Activated CD4-positive, CD25-positive, alpha-beta regulatory T cell treated with anti-CD3 and anti-CD28 coated beads, Interleukin-2, amount 50 U/mL, for 16 hours (primary cell): ENCODE measurements around the gene SYPL1.

Experiments
- DNase-seq: peaks from one replicate; pipeline ENCODE4 v3.0.0-alpha.2; 2020; ENCODE audit warnings: low read depth, low spot score

Gene SYPL1

GRCh38 chr7:106052681-106053080 is 59.4 kb downstream of the SYPL1 start:
- DNase-seq: no peak

GRCh38 chr7:106050746-106051117 is 61.4 kb downstream of the SYPL1 start:
- DNase-seq: no peak

GRCh38 chr7:106050002-106050745 is 61.9 kb downstream of the SYPL1 start:
- no peak for DNase-seq

DNA sequence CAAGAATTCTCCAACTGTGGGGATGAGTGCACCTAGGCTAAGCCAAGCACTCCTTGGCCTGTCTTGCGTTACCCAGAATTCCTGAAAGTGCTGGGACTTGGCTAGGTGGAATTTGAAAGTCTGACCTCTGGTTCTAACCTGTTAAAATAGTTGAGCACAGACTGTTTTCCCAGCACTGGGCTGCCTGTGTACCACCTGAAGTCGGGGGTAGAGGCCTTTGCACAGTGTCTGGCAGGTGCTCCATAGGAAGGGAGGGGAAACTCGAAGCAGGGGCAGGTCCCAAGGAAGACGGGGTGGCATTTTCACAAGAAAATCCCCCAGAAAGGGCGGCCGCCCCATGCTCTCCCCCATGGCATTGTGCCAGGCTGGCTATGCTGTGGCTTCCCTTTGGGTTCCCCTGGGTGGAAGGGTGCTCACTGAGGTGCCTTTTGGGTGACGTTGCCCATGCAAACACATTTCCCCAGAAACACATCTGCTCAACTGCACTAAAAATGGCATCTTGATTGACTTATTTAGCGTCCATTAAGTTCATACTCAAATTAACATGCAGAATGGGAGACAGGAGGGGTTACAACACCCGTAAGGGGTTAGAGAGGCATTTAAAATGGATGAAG is 62.9 kb downstream of the SYPL1 start:
- DNase-seq: no peak

GRCh38 chr7:106048706-106049020 is 63.4 kb downstream of the SYPL1 start:
- DNase-seq: no peak

- no peak for DNase-seq
These were observed 64.0 kb downstream of the SYPL1 start for GRCh38 chr7:106047818-106048705.

DNA sequence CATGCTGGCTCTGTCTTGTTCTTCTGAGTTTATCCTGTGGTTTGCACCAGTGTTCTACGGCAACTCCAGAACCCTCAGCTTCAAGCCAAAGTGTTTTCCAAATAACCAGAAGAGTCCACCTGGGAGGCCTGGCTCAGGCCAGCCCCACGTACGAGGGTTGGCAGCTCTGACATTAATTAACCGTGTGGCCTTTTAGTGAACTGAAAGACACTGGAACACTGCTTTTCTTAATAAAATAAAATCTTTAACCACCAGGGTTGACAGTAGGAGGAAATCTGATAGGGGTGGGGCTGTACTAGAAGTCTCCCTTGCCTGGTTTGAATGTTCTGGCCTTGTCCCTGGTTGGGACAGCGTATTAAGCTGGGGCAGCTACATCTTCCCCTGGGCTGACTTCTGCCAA is 64.9 kb downstream of the SYPL1 start:
- no peak for DNase-seq

GRCh38 chr7:106045586-106045985 is 66.5 kb downstream of the SYPL1 start:
- no peak for DNase-seq

DNA sequence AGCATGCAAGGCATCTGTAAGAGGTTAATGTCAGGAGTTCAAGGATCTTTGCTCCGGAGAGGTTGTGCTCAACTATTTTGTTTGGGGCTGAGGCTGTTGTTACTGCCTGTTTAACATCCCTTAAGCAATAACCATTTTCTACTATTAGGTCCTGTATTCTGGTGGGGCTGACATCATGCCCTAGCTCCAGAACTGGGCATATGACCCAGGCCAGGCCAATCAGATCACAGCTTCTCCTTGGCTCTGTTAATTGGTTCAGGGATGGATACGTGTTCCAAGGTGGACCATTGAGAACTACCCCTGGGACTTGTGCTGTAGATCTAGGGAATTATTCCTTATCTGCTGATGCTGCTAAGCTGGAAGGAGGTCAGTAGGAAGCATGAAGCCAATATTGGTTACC is 67.0 kb downstream of the SYPL1 start:
- no peak for DNase-seq

DNA sequence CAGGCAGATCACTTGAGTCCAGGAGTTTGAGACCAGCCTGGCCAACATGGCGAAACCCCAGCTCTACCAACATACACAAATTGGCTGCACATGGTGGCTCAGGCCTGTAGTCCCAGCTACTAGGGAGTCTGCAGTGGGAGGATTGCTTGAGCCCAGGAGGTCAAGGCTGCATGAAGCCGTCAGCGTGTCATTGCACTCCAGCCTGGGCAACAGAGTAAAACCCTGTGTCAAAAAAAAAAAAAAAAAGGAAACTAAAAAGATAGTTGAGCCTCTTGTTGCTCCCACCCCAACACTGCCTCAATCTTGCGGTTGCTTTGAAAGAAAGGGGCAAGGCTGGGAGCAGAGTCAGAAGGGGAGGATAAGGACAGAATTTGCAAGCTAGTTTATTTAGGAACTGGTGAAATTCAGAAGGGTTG is 69.9 kb downstream of the SYPL1 start:
- no peak for DNase-seq

DNA sequence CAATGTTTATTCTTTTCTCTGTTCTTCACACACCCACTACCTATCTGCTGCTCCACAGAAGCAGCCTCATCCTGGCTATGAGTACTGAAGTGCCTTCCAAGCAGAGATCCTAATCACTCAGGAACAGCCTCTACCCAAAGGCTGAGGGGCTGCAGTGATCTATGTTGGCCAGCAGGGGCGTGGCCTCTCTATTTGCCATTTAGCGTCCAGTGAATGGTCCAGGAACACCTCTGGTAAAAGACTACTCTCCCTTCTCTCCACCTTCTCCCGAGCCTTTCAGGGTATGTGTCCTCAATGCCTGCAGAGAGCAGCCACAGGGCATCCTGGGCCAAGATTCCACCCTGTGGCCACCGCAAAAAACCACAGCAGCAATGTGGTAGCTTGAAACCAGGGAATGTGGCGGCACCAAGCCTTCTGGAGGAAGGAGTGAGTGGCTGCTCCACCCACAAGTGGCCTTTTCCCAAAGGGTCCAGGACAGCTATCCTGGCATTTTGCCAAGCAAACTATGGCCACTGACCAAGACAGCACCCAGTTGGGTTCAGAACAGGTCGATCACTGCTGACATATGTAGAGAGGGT is 70.9 kb downstream of the SYPL1 start:
- DNase-seq: no peak
